B cell (primary cell): ENCODE measurements around the gene MATN1. TPM values are rescaled to one million over a fixed set of nuclear protein-coding genes. Genes with fewer than 3 reads are reported as not detected.

Experiments used
- ATAC-seq: fragments of 200-7000 bp; cut with Tn5 transposase; one replicate; pipeline ENCODE4 v1.10.0; 2021; ENCODE audit warnings: low read depth, mild to moderate bottlenecking, moderate number of reproducible peaks, moderate library complexity
- CTCF ChIA-PET: fragments of 350-600 bp; sonication (Branson Sonifier 250); formaldehyde crosslinking; loops from one replicate; lab custom pipeline; 2021; ENCODE audit warnings: antibody characterized with exemption, inconsistent platforms; lab: Charles Lee
- POLR2A ChIA-PET: fragments of 350-600 bp; sonication (Branson Sonifier 250); formaldehyde crosslinking; loops from one replicate; lab custom pipeline; 2021; ENCODE audit warnings: antibody characterized with exemption; lab: Charles Lee
- DNase-seq: peaks from one replicate; pipeline ENCODE4 v3.0.0; 2013
- H2AFZ ChIP-seq: 2 replicates; pipeline ENCODE4 v1.6.1; 2012; ENCODE audit warnings: mild to moderate bottlenecking, low read depth, low read length; ENCODE audit not compliant: insufficient read depth, poor library complexity, severe bottlenecking
- H3K27ac ChIP-seq, 2 donors: 1 replicate in 1 of 2; 2 replicates in 1 of 2; pipeline ENCODE4 v1.5.1; 2012 to 2013; ENCODE audit warnings: low read length in 2 of 2, mild to moderate bottlenecking in 2 of 2, moderate library complexity in 1 of 2
- H3K27me3 ChIP-seq, 4 experiments: fragments of 200-600 bp in 1 of 4; sonication (generic) in 1 of 4; replicated peaks in 1 of 4; 1 replicate in 2 of 4; 2 replicates in 2 of 4; pipeline versions ENCODE4 v1.6.1 to v1.7.0; 2013 to 2016; ENCODE audit warnings: low read length in 3 of 4, mild to moderate bottlenecking in 2 of 4, mixed read lengths in 1 of 4, moderate library complexity in 1 of 4; ENCODE audit not compliant: insufficient read depth in 4 of 4, control insufficient read depth in 3 of 4; ENCODE audit errors: control extremely low read depth in 1 of 4
- H3K36me3 ChIP-seq, 2 experiments: replicated peaks in 1 of 2; 1 replicate in 1 of 2; 2 replicates in 1 of 2; pipeline versions ENCODE4 v1.6.1 to v1.7.1; 2013; ENCODE audit warnings: low read length in 1 of 2; ENCODE audit not compliant: insufficient read depth in 2 of 2, control insufficient read depth in 1 of 2; ENCODE audit errors: control extremely low read depth in 1 of 2, extremely low read depth in 1 of 2
- H3K4me1 ChIP-seq, 2 donors: fragments of 200-600 bp in 1 of 2; sonication (generic) in 1 of 2; 1 replicate in 1 of 2; 2 replicates in 1 of 2; pipeline versions ENCODE4 v1.5.1 to v1.6.1; 2013 to 2017; ENCODE audit warnings: low read length in 2 of 2; ENCODE audit not compliant: control insufficient read depth in 2 of 2, insufficient read depth in 2 of 2
- H3K4me2 ChIP-seq: replicated peaks from 2 replicates; pipeline ENCODE3; 2012; ENCODE audit warnings: mild to moderate bottlenecking, low read depth, low read length; ENCODE audit not compliant: poor library complexity, severe bottlenecking
- H3K4me3 ChIP-seq, 5 experiments: fragments of 200-600 bp in 1 of 5; sonication (generic) in 1 of 5; 1 replicate in 3 of 5; 2 replicates in 2 of 5; pipeline versions ENCODE4 v1.5.1 to v1.7.0; 2011 to 2016; ENCODE audit warnings: low read length in 4 of 5, mild to moderate bottlenecking in 4 of 5, low read depth in 2 of 5, control low read depth in 1 of 5, moderate library complexity in 1 of 5; ENCODE audit not compliant: insufficient read depth in 1 of 5; ENCODE audit errors: control extremely low read depth in 1 of 5, extremely low read depth in 1 of 5
- H3K79me2 ChIP-seq: fragments of 200-600 bp; sonication (generic); one replicate; pipeline ENCODE4 v1.6.0; 2016; ENCODE audit warnings: low read length; ENCODE audit not compliant: control insufficient read depth, insufficient read depth
- H3K9ac ChIP-seq: fragments of 200-600 bp; sonication (generic); 2 replicates; pipeline ENCODE4 v1.6.1; 2017; ENCODE audit warnings: mild to moderate bottlenecking, low read length, moderate library complexity
- H3K9me3 ChIP-seq, 3 donors: one replicate each; pipeline versions ENCODE4 v1.6.1 to v1.7.1; 2013; ENCODE audit warnings: low read length in 2 of 3; ENCODE audit not compliant: control insufficient read depth in 2 of 3, insufficient read depth in 1 of 3; ENCODE audit errors: control extremely low read depth in 1 of 3
- H4K20me1 ChIP-seq: 2 replicates; pipeline ENCODE4 v1.6.0; 2012; ENCODE audit warnings: mild to moderate bottlenecking, low read length; ENCODE audit not compliant: insufficient read depth, control insufficient read depth, poor library complexity, severe bottlenecking
- H3K27ac Mint-ChIP-seq: one replicate; pipeline ENCODE4 v1.8.0; 2021; ENCODE audit warnings: mixed read lengths
- H3K27me3 Mint-ChIP-seq: one replicate; pipeline ENCODE4 v1.8.0; 2021; ENCODE audit warnings: mixed read lengths
- H3K4me1 Mint-ChIP-seq: one replicate; pipeline ENCODE4 v1.8.0; 2021; ENCODE audit warnings: mixed read lengths
- H3K4me3 Mint-ChIP-seq: one replicate; pipeline ENCODE4 v1.8.0; 2021; ENCODE audit warnings: mixed read lengths
- H3K9me3 Mint-ChIP-seq: one replicate; pipeline ENCODE4 v1.8.0; 2022; ENCODE audit warnings: mixed read lengths; ENCODE audit not compliant: insufficient read depth
- CTCF ChIP-seq: fragments of 200-600 bp; IDR thresholded peaks from one replicate; pipeline ENCODE4 v1.8.0; 2022; ENCODE audit warnings: antibody characterized with exemption, mild to moderate bottlenecking
- EZH2 ChIP-seq: IDR thresholded peaks from 2 replicates; pipeline ENCODE4 v1.6.1; 2012; ENCODE audit warnings: borderline replicate concordance, low read depth, mild to moderate bottlenecking, moderate library complexity, low read length; ENCODE audit not compliant: insufficient read depth, poor library complexity, severe bottlenecking
- WGBS: methylation state at CpG from one replicate; pipeline ENCODE4 v1.1.5; 2013; ENCODE audit warnings: missing lambda C conversion rate; ENCODE audit not compliant: insufficient coverage; 5-methylcytosine and 5-hydroxymethylcytosine counted together
- intact Hi-C: fragments of 100-400 bp; cut with micrococcal nuclease; formaldehyde crosslinking; loops from one replicate; pipeline ENCODE4 v1.10.0; 2022
- polyA plus RNA-seq: library from polyadenylated mRNA; depleted of rRNA; stranded (reverse); fragments of >200 nt; gene quantifications from 2 replicates; pipeline ENCODE4 v1.2.3, GENCODE V29; 2012
- total RNA-seq, 2 donors: library from RNA; stranded (reverse); fragments of 120-200 nt in 1 of 2; gene quantifications; 1 replicate in 1 of 2; 2 replicates in 1 of 2; pipeline versions ENCODE4 v1.2.3 to v1.2.4, GENCODE V29; 2013 to 2022

Gene MATN1
- total and polyA plus RNA-seq, 2 donors (not counting 1 experiment from before 2014, with no cell fraction given), result 2.5 to 3.2 TPM

- Histone ChIP-seq H3K36me3 (no peaks in the 10 kb centered on the region), H3K4me3 (no peak overlapping the region), H2AFZ (no peak overlapping the region), H4K20me1 (no peaks in the 10 kb centered on the region), H3K27ac (no peak overlapping the region), H3K9ac (no peak overlapping the region), H3K4me1 (peaks cover 0 to 2% of the 10 kb centered on the region in 2 donors), H3K79me2 (no peaks in the 10 kb centered on the region), H3K9me3 (no peaks in the 10 kb centered on the region), H3K27me3 (peaks cover 0 to 14% (median 3%) of the 10 kb centered on the region in 4 experiments), H3K4me2 (no peak overlapping the region)
- no peak for ATAC-seq
- intact Hi-C loops, result no loop called here
- CTCF ChIA-PET, result no interaction called here
- Mint-ChIP-seq H3K27me3 (peaks cover 10% of the 10 kb centered on the region), H3K4me1 (no peaks in the 10 kb centered on the region), H3K9me3 (no peaks in the 10 kb centered on the region), H3K4me3 (no peak overlapping the region), H3K27ac (no peak overlapping the region)
- TF ChIP-seq EZH2 (no peak), CTCF (no peak)
- no peak for DNase-seq
- POLR2A ChIA-PET, result no interaction called here
Observed at GRCh38 chr1:30702823-30703222, 20.6 kb downstream of the MATN1 start.

GRCh38 chr1:30701258-30701633 lies 22.1 kb downstream of the MATN1 start:
- 100% methylated on average over 2 of the region's 2 CpGs for WGBS
- H3K4me1 ChIP-seq, result no peaks in the 10 kb centered on the region
- intact Hi-C loops, result no loop called here
- no peak overlapping the region for H3K9ac ChIP-seq
- DNase-seq (no peak), ATAC-seq (no peak)
- no peaks in the 10 kb centered on the region for H4K20me1 ChIP-seq
- H3K79me2 ChIP-seq, result no peaks in the 10 kb centered on the region
- Mint-ChIP-seq H3K4me1 (no peaks in the 10 kb centered on the region), H3K4me3 (no peak overlapping the region), H3K27ac (no peak overlapping the region), H3K9me3 (no peaks in the 10 kb centered on the region), H3K27me3 (peaks cover 8% of the 10 kb centered on the region)
- no peak overlapping the region for H3K4me3 ChIP-seq
- ChIA-PET POLR2A (no interaction called here), CTCF (no interaction called here)
- H3K9me3 ChIP-seq, result no peaks in the 10 kb centered on the region
- no peak overlapping the region for H3K27ac ChIP-seq
- peaks cover 0 to 6% (median 0%) of the 10 kb centered on the region in 4 experiments for H3K27me3 ChIP-seq
- no peak for TF ChIP-seq EZH2
- no peak for TF ChIP-seq CTCF
- no peak overlapping the region for H2AFZ ChIP-seq
- no peak overlapping the region for H3K4me2 ChIP-seq
- no peaks in the 10 kb centered on the region for H3K36me3 ChIP-seq
